B cell (primary cell): ENCODE data around the gene TSFM. TPM values are rescaled to one million over a fixed set of nuclear protein-coding genes. Genes with fewer than 3 reads are reported as not detected.

Source experiments
- ATAC-seq: fragments of 200-7000 bp; cut with Tn5 transposase; one replicate; pipeline ENCODE4 v1.10.0; 2021; ENCODE audit warnings: low read depth, mild to moderate bottlenecking, moderate number of reproducible peaks, moderate library complexity
- CTCF ChIA-PET: fragments of 350-600 bp; sonication (Branson Sonifier 250); formaldehyde crosslinking; loops from one replicate; lab custom pipeline; 2021; ENCODE audit warnings: antibody characterized with exemption, inconsistent platforms; lab: Charles Lee
- POLR2A ChIA-PET: fragments of 350-600 bp; sonication (Branson Sonifier 250); formaldehyde crosslinking; loops from one replicate; lab custom pipeline; 2021; ENCODE audit warnings: antibody characterized with exemption; lab: Charles Lee
- DNase-seq: peaks from one replicate; pipeline ENCODE4 v3.0.0; 2013
- H2AFZ ChIP-seq: 2 replicates; pipeline ENCODE4 v1.6.1; 2012; ENCODE audit warnings: mild to moderate bottlenecking, low read depth, low read length; ENCODE audit not compliant: insufficient read depth, poor library complexity, severe bottlenecking
- H3K27ac ChIP-seq, 2 donors: 1 replicate in 1 of 2; 2 replicates in 1 of 2; pipeline ENCODE4 v1.5.1; 2012 to 2013; ENCODE audit warnings: low read length in 2 of 2, mild to moderate bottlenecking in 2 of 2, moderate library complexity in 1 of 2
- H3K27me3 ChIP-seq, 4 experiments: fragments of 200-600 bp in 1 of 4; sonication (generic) in 1 of 4; replicated peaks in 1 of 4; 1 replicate in 2 of 4; 2 replicates in 2 of 4; pipeline versions ENCODE4 v1.6.1 to v1.7.0; 2013 to 2016; ENCODE audit warnings: low read length in 3 of 4, mild to moderate bottlenecking in 2 of 4, mixed read lengths in 1 of 4, moderate library complexity in 1 of 4; ENCODE audit not compliant: insufficient read depth in 4 of 4, control insufficient read depth in 3 of 4; ENCODE audit errors: control extremely low read depth in 1 of 4
- H3K36me3 ChIP-seq, 2 experiments: replicated peaks in 1 of 2; 1 replicate in 1 of 2; 2 replicates in 1 of 2; pipeline versions ENCODE4 v1.6.1 to v1.7.1; 2013; ENCODE audit warnings: low read length in 1 of 2; ENCODE audit not compliant: insufficient read depth in 2 of 2, control insufficient read depth in 1 of 2; ENCODE audit errors: control extremely low read depth in 1 of 2, extremely low read depth in 1 of 2
- H3K4me1 ChIP-seq, 2 donors: fragments of 200-600 bp in 1 of 2; sonication (generic) in 1 of 2; 1 replicate in 1 of 2; 2 replicates in 1 of 2; pipeline versions ENCODE4 v1.5.1 to v1.6.1; 2013 to 2017; ENCODE audit warnings: low read length in 2 of 2; ENCODE audit not compliant: control insufficient read depth in 2 of 2, insufficient read depth in 2 of 2
- H3K4me2 ChIP-seq: replicated peaks from 2 replicates; pipeline ENCODE3; 2012; ENCODE audit warnings: mild to moderate bottlenecking, low read depth, low read length; ENCODE audit not compliant: poor library complexity, severe bottlenecking
- H3K4me3 ChIP-seq, 5 experiments: fragments of 200-600 bp in 1 of 5; sonication (generic) in 1 of 5; 1 replicate in 3 of 5; 2 replicates in 2 of 5; pipeline versions ENCODE4 v1.5.1 to v1.7.0; 2011 to 2016; ENCODE audit warnings: low read length in 4 of 5, mild to moderate bottlenecking in 4 of 5, low read depth in 2 of 5, control low read depth in 1 of 5, moderate library complexity in 1 of 5; ENCODE audit not compliant: insufficient read depth in 1 of 5; ENCODE audit errors: control extremely low read depth in 1 of 5, extremely low read depth in 1 of 5
- H3K79me2 ChIP-seq: fragments of 200-600 bp; sonication (generic); one replicate; pipeline ENCODE4 v1.6.0; 2016; ENCODE audit warnings: low read length; ENCODE audit not compliant: control insufficient read depth, insufficient read depth
- H3K9ac ChIP-seq: fragments of 200-600 bp; sonication (generic); 2 replicates; pipeline ENCODE4 v1.6.1; 2017; ENCODE audit warnings: mild to moderate bottlenecking, low read length, moderate library complexity
- H3K9me3 ChIP-seq, 3 donors: one replicate each; pipeline versions ENCODE4 v1.6.1 to v1.7.1; 2013; ENCODE audit warnings: low read length in 2 of 3; ENCODE audit not compliant: control insufficient read depth in 2 of 3, insufficient read depth in 1 of 3; ENCODE audit errors: control extremely low read depth in 1 of 3
- H4K20me1 ChIP-seq: 2 replicates; pipeline ENCODE4 v1.6.0; 2012; ENCODE audit warnings: mild to moderate bottlenecking, low read length; ENCODE audit not compliant: insufficient read depth, control insufficient read depth, poor library complexity, severe bottlenecking
- H3K27ac Mint-ChIP-seq: one replicate; pipeline ENCODE4 v1.8.0; 2021; ENCODE audit warnings: mixed read lengths
- H3K27me3 Mint-ChIP-seq: one replicate; pipeline ENCODE4 v1.8.0; 2021; ENCODE audit warnings: mixed read lengths
- H3K4me1 Mint-ChIP-seq: one replicate; pipeline ENCODE4 v1.8.0; 2021; ENCODE audit warnings: mixed read lengths
- H3K4me3 Mint-ChIP-seq: one replicate; pipeline ENCODE4 v1.8.0; 2021; ENCODE audit warnings: mixed read lengths
- H3K9me3 Mint-ChIP-seq: one replicate; pipeline ENCODE4 v1.8.0; 2022; ENCODE audit warnings: mixed read lengths; ENCODE audit not compliant: insufficient read depth
- CTCF ChIP-seq: fragments of 200-600 bp; IDR thresholded peaks from one replicate; pipeline ENCODE4 v1.8.0; 2022; ENCODE audit warnings: antibody characterized with exemption, mild to moderate bottlenecking
- EZH2 ChIP-seq: IDR thresholded peaks from 2 replicates; pipeline ENCODE4 v1.6.1; 2012; ENCODE audit warnings: borderline replicate concordance, low read depth, mild to moderate bottlenecking, moderate library complexity, low read length; ENCODE audit not compliant: insufficient read depth, poor library complexity, severe bottlenecking
- WGBS: methylation state at CpG from one replicate; pipeline ENCODE4 v1.1.5; 2013; ENCODE audit warnings: missing lambda C conversion rate; ENCODE audit not compliant: insufficient coverage; 5-methylcytosine and 5-hydroxymethylcytosine counted together
- intact Hi-C: fragments of 100-400 bp; cut with micrococcal nuclease; formaldehyde crosslinking; loops from one replicate; pipeline ENCODE4 v1.10.0; 2022
- polyA plus RNA-seq: library from polyadenylated mRNA; depleted of rRNA; stranded (reverse); fragments of >200 nt; gene quantifications from 2 replicates; pipeline ENCODE4 v1.2.3, GENCODE V29; 2012
- total RNA-seq, 2 donors: library from RNA; stranded (reverse); fragments of 120-200 nt in 1 of 2; gene quantifications; 1 replicate in 1 of 2; 2 replicates in 1 of 2; pipeline versions ENCODE4 v1.2.3 to v1.2.4, GENCODE V29; 2013 to 2022

TSFM gene
- total and polyA plus RNA-seq, 2 donors (not counting 1 experiment from before 2014, with no cell fraction given): 5.6 to 20.9 TPM

- Histone ChIP-seq H3K4me1 (no peaks in the 10 kb centered on the region), H2AFZ (no peak overlapping the region), H3K79me2 (peaks cover 7% of the 10 kb centered on the region), H3K36me3 (peaks cover 0 to 59% of the 10 kb centered on the region in 2 experiments), H3K27me3 (no peaks in the 10 kb centered on the region), H3K4me3 (no peak overlapping the region), H3K9me3 (no peaks in the 10 kb centered on the region), H3K9ac (no peak overlapping the region), H4K20me1 (no peaks in the 10 kb centered on the region), H3K27ac (no peak overlapping the region), H3K4me2 (no peak overlapping the region)
- Mint-ChIP-seq H3K9me3 (no peaks in the 10 kb centered on the region), H3K27me3 (no peaks in the 10 kb centered on the region), H3K4me1 (no peaks in the 10 kb centered on the region), H3K4me3 (no peak overlapping the region), H3K27ac (no peak overlapping the region)
- no peak for DNase-seq
- intact Hi-C loops: no loop called here
- POLR2A ChIA-PET: no interaction called here
- ATAC-seq: no peak
- WGBS: 78% methylated on average over 1 of the region's 1 CpG
- CTCF ChIA-PET: interaction anchor here (0.9 to 1.6 kb wide), 3 partner anchors 9 to 111 kb away, joined by 4 to 6 read pairs (median 4); no protein-coding TSS in a partner anchor
- TF ChIP-seq EZH2 (no peak), CTCF (no peak)
These were observed 11.3 kb downstream of the TSFM start for GRCh38 chr12:57793920-57794319.

- intact Hi-C loops: no loop called here
- H3K4me2 ChIP-seq: no peak overlapping the region
- no peaks in the 10 kb centered on the region for H3K27me3 ChIP-seq
- peaks cover 7% of the 10 kb centered on the region for H3K79me2 ChIP-seq
- H3K9me3 Mint-ChIP-seq: no peaks in the 10 kb centered on the region
- H3K36me3 ChIP-seq: peaks cover 0 to 62% of the 10 kb centered on the region in 2 experiments
- no peak overlapping the region for H3K27ac ChIP-seq
- DNase-seq: no peak
- ChIA-PET CTCF (interaction anchor here (1.6 kb wide), 1 partner anchor 8 kb away, joined by 6 read pairs; no protein-coding TSS in a partner anchor), POLR2A (no interaction called here)
- H3K9me3 ChIP-seq: no peaks in the 10 kb centered on the region
- no peaks in the 10 kb centered on the region for H3K27me3 Mint-ChIP-seq
- no peak overlapping the region for H3K27ac Mint-ChIP-seq
- H2AFZ ChIP-seq: no peak overlapping the region
- H3K4me1 ChIP-seq: no peaks in the 10 kb centered on the region
- H3K9ac ChIP-seq: no peak overlapping the region
- no peak overlapping the region for H3K4me3 Mint-ChIP-seq
- 92% methylated on average over 3 of the region's 6 CpGs for WGBS
- no peak for TF ChIP-seq EZH2
- no peak for TF ChIP-seq CTCF
- H3K4me3 ChIP-seq: no peak overlapping the region
- no peaks in the 10 kb centered on the region for H4K20me1 ChIP-seq
- no peak for ATAC-seq
- no peaks in the 10 kb centered on the region for H3K4me1 Mint-ChIP-seq
These were observed 12.8 kb downstream of the TSFM start for GRCh38 chr12:57795354-57795753.
